Mesenteric fat pad (tissue), 1 donor: Measurements from ENCODE around the gene BATF. TPM values are rescaled to one million over a fixed set of nuclear protein-coding genes. Genes with fewer than 3 reads are reported as not detected.

ENCODE experiments used
- DNase-seq: peaks from one replicate; pipeline ENCODE4 v3.0.0-alpha.2; 2020; ENCODE audit warnings: low spot score
- total RNA-seq: library from RNA; stranded (reverse); fragmentation: NEBNext Ultra II Directional; extraction: Animal tissue kit (Norgen Biotek cat#: 25700); gene quantifications from one replicate; pipeline ENCODE4 v1.2.1, GENCODE V29; 2021
- donor health status: DM: yes; HTN: yes; CAD: no.

The BATF gene
- total RNA-seq, 1 donor from 2014 or later = 8.1 TPM

DNA sequence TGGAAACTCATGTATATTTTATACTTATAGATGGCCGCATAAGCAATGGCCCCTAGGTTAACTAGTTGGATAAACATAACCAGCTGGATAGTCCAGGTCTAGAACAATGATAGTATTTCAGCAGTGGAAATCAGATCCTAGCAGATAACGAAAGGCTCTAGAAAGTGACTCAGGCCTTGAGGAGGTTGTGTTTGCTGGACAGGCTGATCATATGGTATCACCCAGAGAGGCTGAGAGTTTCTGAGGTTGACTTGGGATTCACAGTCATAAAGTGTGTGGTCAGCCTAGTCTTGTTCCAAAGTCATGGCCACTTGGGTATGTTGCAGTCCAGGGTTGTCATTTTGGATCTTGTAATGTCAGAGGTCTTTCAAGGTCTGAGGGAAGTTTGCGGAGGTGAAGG, 73.0 kb downstream of the BATF start:
- DNase-seq = no peak

Other genes with a start within 250 kb of the BATF start
- gene FOS, start 243.6 kb upstream of the BATF start, total RNA-seq = 1,900 TPM
- 113 TPM for gene JDP2, start 94.4 kb upstream of the BATF start, total RNA-seq
- 9.5 TPM for gene FLVCR2, start 56.2 kb downstream of the BATF start, total RNA-seq
- 6.2 TPM for gene ERG28, start 138.4 kb downstream of the BATF start, total RNA-seq
- gene TTLL5, start 138.8 kb downstream of the BATF start, total RNA-seq = 17.3 TPM